Liver (tissue), 9 donors: ENCODE data around the gene LTBP2. TPM values are rescaled to one million over a fixed set of nuclear protein-coding genes. Genes with fewer than 3 reads are reported as not detected.
A peak's percentile ranks its signal among the peaks of the same experiment; 100 is the strongest.

Source experiments
- DNase-seq: peaks from one replicate; pipeline ENCODE4 v3.0.0-alpha.2; 2017; ENCODE audit warnings: low spot score
- H3K27ac ChIP-seq, 2 donors: one replicate each; pipeline ENCODE4 v1.7.0; 2013; ENCODE audit warnings: inconsistent platforms in 2 of 2, low read length in 2 of 2, control low read depth in 1 of 2, low read depth in 1 of 2, mild to moderate bottlenecking in 1 of 2
- H3K27me3 ChIP-seq, 4 donors: one replicate each; pipeline versions ENCODE4 v1.6.1 to v1.7.0; 2013; ENCODE audit warnings: low read length in 3 of 4, inconsistent platforms in 1 of 4, mild to moderate bottlenecking in 1 of 4, moderate library complexity in 1 of 4; ENCODE audit not compliant: control insufficient read depth in 4 of 4, insufficient read depth in 4 of 4
- H3K36me3 ChIP-seq, 4 donors: one replicate each; pipeline versions ENCODE4 v1.6.1 to v1.7.0; 2013; ENCODE audit warnings: low read length in 3 of 4, mild to moderate bottlenecking in 3 of 4, low read depth in 1 of 4, moderate library complexity in 1 of 4; ENCODE audit not compliant: control insufficient read depth in 4 of 4, insufficient read depth in 3 of 4
- H3K4me1 ChIP-seq, 4 donors: one replicate each; pipeline versions ENCODE4 v1.6.1 to v1.7.0; 2013; ENCODE audit warnings: low read length in 3 of 4, mild to moderate bottlenecking in 3 of 4, moderate library complexity in 1 of 4; ENCODE audit not compliant: control insufficient read depth in 4 of 4, insufficient read depth in 4 of 4
- H3K4me3 ChIP-seq, 3 donors: one replicate each; pipeline versions ENCODE4 v1.6.1 to v1.7.0; 2013; ENCODE audit warnings: low read length in 3 of 3, control low read depth in 1 of 3, low read depth in 1 of 3, mild to moderate bottlenecking in 1 of 3
- H3K9ac ChIP-seq, 2 donors: one replicate each; pipeline ENCODE4 v1.7.0; 2013; ENCODE audit warnings: low read length in 2 of 2, mild to moderate bottlenecking in 2 of 2, moderate library complexity in 2 of 2, control low read depth in 1 of 2, low read depth in 1 of 2
- H3K9me3 ChIP-seq, 4 donors: one replicate each; pipeline versions ENCODE4 v1.6.1 to v1.7.0; 2013; ENCODE audit warnings: low read length in 3 of 4; ENCODE audit not compliant: control insufficient read depth in 4 of 4
- EGR1 ChIP-seq, 2 donors: IDR thresholded peaks; 2 replicates each; pipeline ENCODE4 v1.6.1; 2016 to 2018; ENCODE audit warnings: antibody characterized with exemption in 2 of 2, low read depth in 2 of 2
- FOXA2 ChIP-seq: IDR thresholded peaks from 2 replicates; pipeline ENCODE4 v1.6.1; 2016; ENCODE audit warnings: antibody characterized with exemption
- HNF4A ChIP-seq, 2 donors: conservative IDR thresholded peaks; 2 replicates each; pipeline ENCODE4 v1.6.1; 2016; ENCODE audit warnings: antibody characterized with exemption in 2 of 2, mild to moderate bottlenecking in 2 of 2
- JUND ChIP-seq, 2 donors: IDR thresholded peaks; 2 replicates each; pipeline ENCODE4 v1.6.1; 2016; ENCODE audit warnings: antibody characterized with exemption in 2 of 2
- RAD21 ChIP-seq, 2 donors: IDR thresholded peaks; 2 replicates each; pipeline ENCODE4 v1.6.1; 2016; ENCODE audit warnings: antibody characterized with exemption in 2 of 2, mild to moderate bottlenecking in 2 of 2
- TAF1 ChIP-seq: conservative IDR thresholded peaks from 2 replicates; pipeline ENCODE4 v1.6.1; 2016; ENCODE audit warnings: antibody characterized with exemption, mild to moderate bottlenecking
- YY1 ChIP-seq: IDR thresholded peaks from 2 replicates; pipeline ENCODE4 v1.6.1; 2016; ENCODE audit warnings: antibody characterized with exemption, mild to moderate bottlenecking
- WGBS: extraction: QIAGEN DNeasy Blood & Tissue Kit; methylation state at CpG from one replicate; pipeline ENCODE4 v1.1.7; 2013; 5-methylcytosine and 5-hydroxymethylcytosine counted together
- polyA plus RNA-seq, 2 donors: library from polyadenylated mRNA; stranded (reverse) in 1 of 2; unstranded in 1 of 2; fragments of 200-250 nt in 1 of 2; fragments of >200 nt in 1 of 2; fragmentation: Nextera tagmentation in 1 of 2; extraction: Ambion mirVana in 1 of 2; gene quantifications; one replicate each; pipeline versions ENCODE4 v1.2.1 to v1.2.3, GENCODE V29; 2013 to 2015
- total RNA-seq, 2 donors: library from RNA; depleted of rRNA; stranded (reverse); fragments of >200 nt; gene quantifications; one replicate each; pipeline ENCODE4 v1.2.3, GENCODE V29; 2014
- TF ChIP-seq, protein P1 (sequence below): IDR thresholded peaks from 2 replicates; pipeline ENCODE4 v1.6.1; 2016; ENCODE audit warnings: antibody characterized with exemption
- TF ChIP-seq, protein P2 (sequence below): fragments of 150-350 bp; IDR thresholded peaks from 2 replicates; pipeline ENCODE4 v1.5.1; 2017; ENCODE audit warnings: improper control_type of control experiment, low read depth, low read length; ENCODE audit not compliant: missing input control
- donor health status: healthy.
- donor health status: healthy.
- donor health status: healthy.
- donor health status: healthy.
- donor health status: healthy.

The LTBP2 gene
- total and polyA plus RNA-seq, 4 donors, result 0.24 to 1.3 (median 0.89) TPM

DNA sequence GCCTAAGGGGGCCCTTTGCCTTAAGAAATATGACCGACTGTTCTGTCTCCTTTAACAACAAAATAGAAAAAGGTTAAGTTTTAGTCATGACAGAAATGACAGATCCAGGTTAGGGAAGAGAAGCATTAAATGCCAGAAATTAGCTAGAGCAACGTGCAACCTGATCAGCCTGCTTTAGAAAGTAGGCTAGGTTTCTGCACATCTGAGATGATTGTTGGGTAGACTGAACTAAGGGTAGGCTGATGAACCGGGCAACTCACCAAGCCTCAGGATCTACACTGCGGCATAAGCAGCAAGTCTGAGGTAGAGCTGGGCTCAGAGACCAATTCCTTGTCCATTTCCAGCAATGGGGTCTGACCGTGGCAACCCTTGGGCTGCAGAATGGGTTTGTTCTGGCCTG lies 148.3 kb downstream of the LTBP2 start (continued):
- TF ChIP-seq RAD21 (IDR thresholded peaks at IDR 0.05) (no peak), FOXA2 (no peak), YY1 (no peak)

DNA sequence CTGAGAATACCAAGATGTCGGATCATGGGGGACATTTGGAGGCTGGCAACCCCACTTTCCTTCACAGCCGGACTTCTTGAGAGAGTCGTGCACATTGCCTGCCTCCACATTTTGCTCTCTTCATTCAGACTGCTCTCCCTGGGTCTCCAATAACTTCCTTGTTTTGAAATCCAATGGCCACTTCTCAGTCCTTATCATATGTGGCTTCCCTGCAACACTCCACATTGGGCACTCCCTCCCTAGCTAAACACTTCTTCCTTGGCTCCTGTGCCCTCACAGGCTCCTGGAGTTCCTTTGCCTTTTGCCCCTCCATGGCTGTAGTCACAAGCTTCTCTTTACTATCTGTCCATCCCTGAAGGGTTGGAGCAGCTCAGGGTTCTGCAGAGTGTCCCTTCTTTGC lies 149.0 kb downstream of the LTBP2 start:
- Histone ChIP-seq H3K4me3 (no peak overlapping the region), H3K27me3 (no peaks in the 10 kb centered on the region), H3K36me3 (no peaks in the 10 kb centered on the region), H3K27ac (no peak overlapping the region), H3K4me1 (no peaks in the 10 kb centered on the region), H3K9me3 (no peaks in the 10 kb centered on the region), H3K9ac (no peak overlapping the region)
- TF ChIP-seq, protein P1, sequence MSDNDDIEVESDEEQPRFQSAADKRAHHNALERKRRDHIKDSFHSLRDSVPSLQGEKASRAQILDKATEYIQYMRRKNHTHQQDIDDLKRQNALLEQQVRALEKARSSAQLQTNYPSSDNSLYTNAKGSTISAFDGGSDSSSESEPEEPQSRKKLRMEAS, result no peak
- TF ChIP-seq TAF1, result no peak
- 88% methylated on average over 3 of the region's 3 CpGs for WGBS
- no peak for DNase-seq

DNA sequence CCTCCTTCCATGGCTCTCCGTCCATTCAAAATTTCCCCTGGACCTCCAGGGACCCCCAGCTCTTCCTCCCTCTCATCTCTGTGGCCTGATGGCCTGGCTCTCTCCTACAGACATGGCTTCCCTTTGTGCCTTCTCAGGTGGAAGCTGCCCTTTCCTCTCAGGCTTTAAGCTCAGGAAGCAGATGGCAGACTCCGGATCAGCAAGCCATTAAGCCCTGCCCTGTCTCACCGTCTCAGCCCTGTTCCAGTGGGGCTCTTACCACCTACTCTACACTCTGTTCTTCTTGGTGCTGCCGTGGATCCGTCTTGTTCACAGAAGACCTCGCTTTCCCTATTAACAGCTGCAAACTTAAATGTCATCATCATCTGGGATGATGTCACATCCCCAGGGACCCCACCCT lies 152.1 kb downstream of the LTBP2 start:
- Histone ChIP-seq H3K4me1 (no peaks in the 10 kb centered on the region), H3K36me3 (no peaks in the 10 kb centered on the region), H3K27me3 (no peaks in the 10 kb centered on the region), H3K9ac (no peak overlapping the region), H3K9me3 (no peaks in the 10 kb centered on the region), H3K27ac (no peak overlapping the region), H3K4me3 (no peak overlapping the region)
- WGBS, result 93% methylated on average over 6 of the region's 6 CpGs
- TF ChIP-seq JUND (IDR thresholded peaks at IDR 0.05), result no peak
- no peak for TF ChIP-seq HNF4A (conservative IDR thresholded peaks at IDR 0.05)
- no peak for TF ChIP-seq YY1
- TF ChIP-seq EGR1 (IDR thresholded peaks at IDR 0.05; ENCODE audit: low read depth in 2 of 2), result no peak
- TF ChIP-seq, protein P2, sequence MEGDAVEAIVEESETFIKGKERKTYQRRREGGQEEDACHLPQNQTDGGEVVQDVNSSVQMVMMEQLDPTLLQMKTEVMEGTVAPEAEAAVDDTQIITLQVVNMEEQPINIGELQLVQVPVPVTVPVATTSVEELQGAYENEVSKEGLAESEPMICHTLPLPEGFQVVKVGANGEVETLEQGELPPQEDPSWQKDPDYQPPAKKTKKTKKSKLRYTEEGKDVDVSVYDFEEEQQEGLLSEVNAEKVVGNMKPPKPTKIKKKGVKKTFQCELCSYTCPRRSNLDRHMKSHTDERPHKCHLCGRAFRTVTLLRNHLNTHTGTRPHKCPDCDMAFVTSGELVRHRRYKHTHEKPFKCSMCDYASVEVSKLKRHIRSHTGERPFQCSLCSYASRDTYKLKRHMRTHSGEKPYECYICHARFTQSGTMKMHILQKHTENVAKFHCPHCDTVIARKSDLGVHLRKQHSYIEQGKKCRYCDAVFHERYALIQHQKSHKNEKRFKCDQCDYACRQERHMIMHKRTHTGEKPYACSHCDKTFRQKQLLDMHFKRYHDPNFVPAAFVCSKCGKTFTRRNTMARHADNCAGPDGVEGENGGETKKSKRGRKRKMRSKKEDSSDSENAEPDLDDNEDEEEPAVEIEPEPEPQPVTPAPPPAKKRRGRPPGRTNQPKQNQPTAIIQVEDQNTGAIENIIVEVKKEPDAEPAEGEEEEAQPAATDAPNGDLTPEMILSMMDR, result no peak
- TF ChIP-seq FOXA2, result no peak
- DNase-seq, result no peak

DNA sequence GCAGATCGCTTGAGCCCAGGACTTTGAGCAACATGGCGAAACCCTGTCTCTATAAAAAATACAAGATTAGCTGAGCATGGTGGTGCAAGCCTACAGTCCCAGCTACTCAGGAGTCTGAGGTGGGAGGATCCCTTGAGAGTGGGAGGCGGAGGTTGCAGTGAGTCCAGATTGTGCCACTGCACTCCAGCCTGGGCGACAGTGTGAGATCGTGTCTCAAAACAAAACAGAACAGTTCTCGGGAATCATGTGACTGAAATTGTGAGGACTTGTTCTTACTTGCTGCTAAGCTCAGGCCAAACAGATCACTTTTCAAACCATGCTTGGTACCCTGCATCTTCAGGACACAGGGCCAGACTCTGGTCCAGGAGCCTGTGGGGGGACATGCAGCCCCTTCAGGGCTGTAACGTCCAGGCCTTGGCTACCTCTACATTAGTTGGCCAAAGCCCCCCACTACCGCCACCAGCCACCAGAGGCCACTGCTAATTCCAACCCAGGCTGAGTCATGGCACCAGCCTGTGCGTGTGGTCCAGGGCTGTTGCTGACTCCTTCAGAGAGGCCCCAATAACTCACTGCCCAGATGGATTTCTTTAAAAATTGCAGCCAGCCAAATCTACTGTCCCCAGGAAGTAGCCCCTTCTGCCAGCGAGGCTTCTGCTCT lies 152.6 kb downstream of the LTBP2 start:
- Histone ChIP-seq H3K4me1 (no peaks in the 10 kb centered on the region), H3K36me3 (no peaks in the 10 kb centered on the region), H3K27ac (no peak overlapping the region), H3K27me3 (no peaks in the 10 kb centered on the region), H3K9ac (no peak overlapping the region), H3K4me3 (no peak overlapping the region), H3K9me3 (no peaks in the 10 kb centered on the region)
- WGBS, result 82% methylated on average over 10 of the region's 10 CpGs
- TF ChIP-seq, protein P2, result peak; percentile 44
- TF ChIP-seq RAD21 (IDR thresholded peaks at IDR 0.05), result no peak
- peak; percentile 41 for DNase-seq
